SK-N-MC (cell line): ENCODE measurements around the gene THOC6.

Experiments
- EZH2 ChIP-seq: fragments of 200-600 bp; sonication (generic); IDR thresholded peaks from one replicate; pipeline ENCODE4 v1.6.1; 2017; ENCODE audit warnings: antibody characterized with exemption
- POLR2AphosphoS5 ChIP-seq: IDR thresholded peaks from 2 replicates; pipeline ENCODE4 v1.6.1; 2012; ENCODE audit warnings: mild to moderate bottlenecking, low read depth, low read length, borderline replicate concordance

DNA sequence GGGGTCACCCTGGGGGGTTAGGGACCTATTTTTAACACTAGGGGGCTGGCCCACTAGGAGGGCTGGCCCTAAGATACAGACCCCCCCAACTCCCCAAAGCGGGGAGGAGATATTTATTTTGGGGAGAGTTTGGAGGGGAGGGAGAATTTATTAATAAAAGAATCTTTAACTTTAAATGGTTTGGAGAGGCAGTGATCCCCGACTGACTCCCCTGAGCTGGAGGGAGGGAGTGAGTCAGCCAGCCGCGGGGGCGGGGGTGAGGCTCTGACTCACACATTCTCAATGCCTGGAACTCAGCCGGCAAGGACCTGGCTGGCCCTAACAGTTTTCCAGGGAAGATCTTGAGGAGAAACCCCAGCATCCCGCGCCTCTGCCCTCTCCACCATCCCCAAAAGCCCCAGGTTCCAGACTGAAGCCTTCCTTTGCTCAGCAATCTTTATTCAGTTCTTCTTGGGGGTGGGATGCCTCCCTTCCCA is 1.6 kb upstream of the THOC6 start:
- no peak for TF ChIP-seq EZH2
- TF ChIP-seq POLR2AphosphoS5 = no peak
